M059J (cell line): ENCODE results near the gene DCDC2. TPM values are rescaled to one million over a fixed set of nuclear protein-coding genes. Genes with fewer than 3 reads are reported as not detected.
A peak's percentile ranks its signal among the peaks of the same experiment; 100 is the strongest.
"Not testable (repeated sequence)": the region's sequence is repeated elsewhere in the genome, so short reads cannot be mapped to it uniquely, and the experiment has no call there.

Experiments used
- DNase-seq: peaks from one replicate; pipeline ENCODE4 v3.0.0-alpha.2; 2012; ENCODE audit warnings: low read depth
- total RNA-seq: library from RNA; depleted of rRNA; stranded (reverse); fragments of >200 nt; shearing (Covaris generic); gene quantifications from 2 replicates; pipeline ENCODE4 v1.2.3, GENCODE V29; 2014; rRNA removed

The DCDC2 gene
- total RNA-seq, 1 experiment from 2014 or later: 0.10 TPM

- DNase-seq: no peak
These were observed 209.7 kb downstream of the DCDC2 start for GRCh38 chr6:24148154-24148570.

GRCh38 chr6:24147511-24148153, 210.2 kb downstream of the DCDC2 start:
- DNase-seq: no peak

- no peak for DNase-seq
These were observed 211.0 kb downstream of the DCDC2 start for GRCh38 chr6:24146871-24147270.

DNA sequence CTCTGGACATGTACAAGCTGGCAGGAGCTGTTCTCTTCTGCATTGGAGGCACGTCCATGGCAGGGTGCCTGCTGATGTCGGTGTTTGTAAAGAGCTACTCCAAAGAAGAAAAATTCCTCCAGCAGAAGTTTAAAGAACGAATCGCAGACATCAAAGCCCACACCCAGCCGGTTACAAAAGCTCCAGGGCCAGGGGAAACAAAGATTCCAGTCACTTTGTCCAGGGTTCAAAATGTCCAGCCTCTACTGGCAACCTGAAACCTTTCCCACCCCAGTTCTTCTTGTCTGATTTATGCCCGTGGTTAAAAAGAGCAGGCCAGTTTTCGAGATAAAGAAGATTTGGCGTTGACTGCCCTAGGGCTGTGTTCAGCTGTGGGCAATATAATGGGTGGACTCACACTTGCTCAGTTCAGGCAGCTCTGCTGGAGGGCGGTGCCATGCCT, 212.1 kb downstream of the DCDC2 start:
- no peak for DNase-seq

- DNase-seq: not testable (repeated sequence)
These were observed 215.1 kb downstream of the DCDC2 start for GRCh38 chr6:24142733-24143132.

DNA sequence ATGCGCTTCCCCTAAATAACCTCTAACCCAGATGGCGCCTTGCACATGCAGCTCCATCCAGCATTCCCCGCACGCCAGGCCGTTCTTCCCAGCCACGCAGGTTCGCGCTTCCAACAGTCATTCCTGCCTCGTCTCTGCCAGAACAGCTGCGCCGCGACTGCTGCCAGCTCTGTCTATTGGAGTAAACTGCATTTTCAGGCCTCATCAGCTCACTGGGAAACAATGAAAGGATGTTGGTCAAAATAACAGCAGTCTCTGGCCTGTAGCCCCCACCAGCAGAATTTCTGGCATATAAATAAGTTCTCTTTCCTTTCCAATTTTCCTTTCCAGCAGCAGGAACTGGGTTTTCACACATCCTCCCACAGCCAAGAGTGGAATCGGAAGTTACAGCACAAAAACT, 217.3 kb downstream of the DCDC2 start:
- DNase-seq: no peak

- no peak for DNase-seq
These were observed 218.2 kb downstream of the DCDC2 start for GRCh38 chr6:24139639-24140038.

- DNase-seq: no peak
These were observed 218.8 kb downstream of the DCDC2 start for GRCh38 chr6:24139080-24139479.

DNA sequence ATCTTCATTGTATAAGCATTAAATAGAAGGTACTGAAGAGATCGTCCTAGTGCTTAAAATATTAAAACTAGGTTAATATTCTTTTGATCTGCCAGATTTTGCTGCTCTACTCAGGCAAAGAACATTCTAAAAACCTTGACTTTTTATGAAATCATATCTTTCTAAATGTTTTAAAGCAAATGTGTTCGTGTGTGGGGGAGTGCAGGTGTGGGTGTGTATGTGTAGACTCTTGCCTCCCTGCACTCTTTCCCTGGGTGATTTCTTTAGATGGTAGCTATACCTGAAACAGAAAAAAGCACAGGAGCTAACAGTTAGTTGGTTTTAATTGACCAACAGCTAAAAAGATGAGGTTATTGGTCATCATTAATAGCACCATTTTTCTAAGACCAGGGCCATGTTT, 226.1 kb downstream of the DCDC2 start:
- DNase-seq: no peak

- no peak for DNase-seq
These were observed 230.5 kb downstream of the DCDC2 start for GRCh38 chr6:24127316-24127715.

- DNase-seq: peak; percentile 56
These were observed 231.2 kb downstream of the DCDC2 start for GRCh38 chr6:24126586-24127192.

- DNase-seq: no peak
These were observed 231.9 kb downstream of the DCDC2 start, which contains the start of gene NRSN1 for GRCh38 chr6:24125980-24126379. Gene NRSN1 (plus strand): TSS chr6:24126215. CDS start chr6:24134328, 8,113 bp downstream.

DNA sequence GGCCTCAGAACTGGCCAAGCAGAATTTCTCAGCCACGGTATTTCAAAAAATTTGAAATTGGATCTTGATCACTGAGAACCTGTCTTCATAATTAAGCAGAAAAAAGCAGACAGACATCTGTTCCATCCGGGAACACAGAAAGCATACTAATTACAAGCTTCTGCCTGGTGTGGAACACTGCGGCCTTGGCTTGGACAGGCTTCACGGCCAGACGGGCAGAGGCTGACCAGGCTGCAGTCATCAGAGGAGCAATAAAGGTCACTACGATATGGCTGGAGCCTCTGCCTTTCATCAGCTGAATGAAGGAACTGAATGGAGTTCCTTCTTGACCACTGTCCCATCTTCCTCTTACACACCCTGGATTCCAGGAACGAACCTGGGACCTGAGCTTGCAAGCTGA, 235.7 kb downstream of the DCDC2 start:
- DNase-seq: no peak

Other genes with a start within 250 kb of the DCDC2 start
- not detected in 2 replicates for gene NRSN1, start 231.8 kb downstream of the DCDC2 start, total RNA-seq
- gene MRS2, start 44.9 kb upstream of the DCDC2 start, total RNA-seq: 44.8 and 57.8 TPM in 2 replicates
- 0.22 TPM in 1 of 2 replicates, not detected in the other for gene GPLD1, start 131.5 kb upstream of the DCDC2 start, total RNA-seq
- 1.8 and 3.0 TPM in 2 replicates for gene ALDH5A1, start 136.9 kb upstream of the DCDC2 start, total RNA-seq